Caco-2 (cell line): ENCODE measurements around the gene NOM1. TPM values are rescaled to one million over a fixed set of nuclear protein-coding genes. Genes with fewer than 3 reads are reported as not detected.
A peak's percentile ranks its signal among the peaks of the same experiment; 100 is the strongest.

Experiments used
- BruUV-seq: library from RNA; stranded (reverse); fragments of 400-500 nt; replicated peaks from 2 replicates; lab custom pipeline; 2021; lab: Mats Ljungman, UMichigan
- CTCF ChIA-PET: fragments of 300-600 bp; sonication (Branson Sonifier 250); formaldehyde crosslinking; loops from one replicate; lab custom pipeline; 2022; ENCODE audit warnings: antibody characterized with exemption; lab: Charles Lee
- POLR2A ChIA-PET: fragments of 300-600 bp; sonication (Branson Sonifier 250); formaldehyde crosslinking; loops from one replicate; lab custom pipeline; 2022; ENCODE audit warnings: antibody characterized with exemption; lab: Charles Lee
- DNase-seq, 2 experiments: peaks; one replicate each; pipeline versions ENCODE4 v3.0.0 to v3.0.0-alpha.2; 2020 to 2022
- H3K27me3 ChIP-seq: replicated peaks from 2 replicates; pipeline ENCODE4 v1.6.0; 2011; ENCODE audit warnings: low read length; ENCODE audit not compliant: control insufficient read depth, insufficient read depth
- H3K36me3 ChIP-seq: 2 replicates; pipeline ENCODE4 v1.5.1; 2011; ENCODE audit warnings: low read length; ENCODE audit not compliant: control insufficient read depth, insufficient read depth
- H3K4me1 ChIP-seq: fragments of 250-450 bp; sonication (Bioruptor Pico); 2 replicates; pipeline ENCODE4 v1.5.1; 2020; ENCODE audit warnings: mild to moderate bottlenecking
- H3K4me3 ChIP-seq: 2 replicates; pipeline ENCODE4 v1.5.1; 2011; ENCODE audit warnings: low read depth, mild to moderate bottlenecking, control low read depth, low read length
- H3K9me3 ChIP-seq: fragments of 250-450 bp; sonication (Bioruptor Pico); 2 replicates; pipeline ENCODE4 v1.5.1; 2020; ENCODE audit warnings: mild to moderate bottlenecking, moderate library complexity
- H3K27ac Mint-ChIP-seq: one replicate; pipeline ENCODE4 v1.8.0; 2022; ENCODE audit warnings: mixed read lengths; ENCODE audit not compliant: unreplicated experiment
- H3K27me3 Mint-ChIP-seq: one replicate; pipeline ENCODE4 v1.8.0; 2022; ENCODE audit warnings: mixed read lengths; ENCODE audit not compliant: insufficient read depth, unreplicated experiment
- H3K36me3 Mint-ChIP-seq: one replicate; pipeline ENCODE4 v1.8.0; 2022; ENCODE audit warnings: mild to moderate bottlenecking, mixed read lengths; ENCODE audit not compliant: insufficient read depth, unreplicated experiment
- H3K4me1 Mint-ChIP-seq: one replicate; pipeline ENCODE4 v1.8.0; 2022; ENCODE audit warnings: low read depth, mixed read lengths; ENCODE audit not compliant: unreplicated experiment
- H3K4me3 Mint-ChIP-seq: one replicate; pipeline ENCODE4 v1.8.0; 2022; ENCODE audit warnings: mild to moderate bottlenecking, moderate library complexity, mixed read lengths; ENCODE audit not compliant: unreplicated experiment
- H3K9me3 Mint-ChIP-seq: one replicate; pipeline ENCODE4 v1.8.0; 2022; ENCODE audit warnings: mixed read lengths; ENCODE audit not compliant: unreplicated experiment
- intact Hi-C: fragments of 100-400 bp; cut with micrococcal nuclease; formaldehyde crosslinking; loops from one replicate; pipeline ENCODE4 v1.10.0; 2022; ENCODE audit not compliant: unreplicated experiment
- total RNA-seq: library from RNA; stranded (reverse); gene quantifications from 2 replicates; pipeline ENCODE4 v1.2.3, GENCODE V29; 2022
- TF ChIP-seq, protein P1 (sequence below), 2 experiments: fragments of 200-600 bp in 1 of 2; IDR thresholded peaks; 1 replicate in 1 of 2; 2 replicates in 1 of 2; pipeline versions ENCODE4 v1.5.1 to v1.8.0; 2011 to 2022; ENCODE audit warnings: antibody characterized with exemption in 1 of 2, control low read depth in 1 of 2, inconsistent platforms in 1 of 2, low read depth in 1 of 2, low read length in 1 of 2, mild to moderate bottlenecking in 1 of 2, moderate library complexity in 1 of 2; ENCODE audit not compliant: insufficient read depth in 1 of 2, severe bottlenecking in 1 of 2, unreplicated experiment in 1 of 2

NOM1 gene
- total RNA-seq, 1 experiment from 2014 or later: 37.7 TPM

DNA sequence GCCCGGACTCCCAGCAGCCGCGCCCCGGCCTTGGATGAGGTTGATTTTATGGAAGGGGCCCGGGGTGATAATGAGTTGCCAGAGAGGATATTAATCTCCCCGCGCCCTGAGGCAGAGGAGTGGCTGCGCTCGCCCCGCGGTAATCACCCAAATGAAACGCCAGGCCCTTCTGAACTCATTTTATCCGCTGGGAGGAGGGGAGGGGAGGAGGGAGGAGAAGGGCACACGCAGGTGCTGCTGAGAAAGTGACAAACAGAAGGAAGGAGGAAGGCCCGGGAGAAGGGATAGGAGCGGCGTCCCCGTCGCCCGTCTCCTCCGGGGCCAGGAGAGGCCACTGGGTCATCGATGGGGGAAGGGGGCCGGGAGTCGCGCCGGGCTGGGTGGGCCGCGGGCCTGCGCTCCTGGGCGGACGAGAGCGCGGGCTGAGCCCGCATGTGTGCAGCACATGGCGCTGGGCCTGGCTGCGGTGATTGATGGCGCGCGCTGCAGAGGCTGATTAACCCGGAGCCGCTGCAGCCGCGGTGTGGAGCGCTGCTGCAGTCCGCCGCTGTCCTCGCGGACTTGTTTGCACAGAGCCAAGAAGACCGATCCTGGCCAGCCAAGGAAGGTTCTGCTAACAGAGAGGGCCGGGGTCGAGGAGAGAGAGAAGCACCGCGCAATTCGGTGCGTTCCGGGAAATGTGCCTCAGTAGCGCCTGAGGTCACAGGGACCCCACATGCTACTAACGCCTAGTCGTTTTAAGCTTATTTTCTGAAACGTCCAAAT, 54.4 kb downstream of the NOM1 start:
- TF ChIP-seq, protein P1, sequence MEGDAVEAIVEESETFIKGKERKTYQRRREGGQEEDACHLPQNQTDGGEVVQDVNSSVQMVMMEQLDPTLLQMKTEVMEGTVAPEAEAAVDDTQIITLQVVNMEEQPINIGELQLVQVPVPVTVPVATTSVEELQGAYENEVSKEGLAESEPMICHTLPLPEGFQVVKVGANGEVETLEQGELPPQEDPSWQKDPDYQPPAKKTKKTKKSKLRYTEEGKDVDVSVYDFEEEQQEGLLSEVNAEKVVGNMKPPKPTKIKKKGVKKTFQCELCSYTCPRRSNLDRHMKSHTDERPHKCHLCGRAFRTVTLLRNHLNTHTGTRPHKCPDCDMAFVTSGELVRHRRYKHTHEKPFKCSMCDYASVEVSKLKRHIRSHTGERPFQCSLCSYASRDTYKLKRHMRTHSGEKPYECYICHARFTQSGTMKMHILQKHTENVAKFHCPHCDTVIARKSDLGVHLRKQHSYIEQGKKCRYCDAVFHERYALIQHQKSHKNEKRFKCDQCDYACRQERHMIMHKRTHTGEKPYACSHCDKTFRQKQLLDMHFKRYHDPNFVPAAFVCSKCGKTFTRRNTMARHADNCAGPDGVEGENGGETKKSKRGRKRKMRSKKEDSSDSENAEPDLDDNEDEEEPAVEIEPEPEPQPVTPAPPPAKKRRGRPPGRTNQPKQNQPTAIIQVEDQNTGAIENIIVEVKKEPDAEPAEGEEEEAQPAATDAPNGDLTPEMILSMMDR (IDR thresholded peaks at IDR 0.05; ENCODE audit: insufficient read depth in 1 of 2, low read depth in 1 of 2, low read length in 1 of 2, severe bottlenecking in 1 of 2, unreplicated experiment in 1 of 2): no peak
- DNase-seq: no peak
- Histone ChIP-seq H3K27me3 (no peaks in the 10 kb centered on the region), H3K36me3 (peaks cover 2% of the 10 kb centered on the region; the same call in 1 of the 2 replicates), H3K9me3 (no peaks in the 10 kb centered on the region), H3K4me1 (peaks cover 23% of the 10 kb centered on the region), H3K4me3 (no peak overlapping the region)
- Mint-ChIP-seq H3K36me3 (peaks cover 43% of the 10 kb centered on the region), H3K27me3 (no peaks in the 10 kb centered on the region), H3K4me1 (peaks cover 6% of the 10 kb centered on the region), H3K9me3 (no peaks in the 10 kb centered on the region), H3K4me3 (peak overlapping the region; percentile 21), H3K27ac (no peak overlapping the region)
- intact Hi-C loops: no loop called here
- ChIA-PET POLR2A (interaction anchor here (0.6 kb wide), 1 partner anchor 111 kb away, joined by 3 read pairs; no protein-coding TSS in a partner anchor), CTCF (no interaction called here)
- BruUV-seq: no TSS peak

DNA sequence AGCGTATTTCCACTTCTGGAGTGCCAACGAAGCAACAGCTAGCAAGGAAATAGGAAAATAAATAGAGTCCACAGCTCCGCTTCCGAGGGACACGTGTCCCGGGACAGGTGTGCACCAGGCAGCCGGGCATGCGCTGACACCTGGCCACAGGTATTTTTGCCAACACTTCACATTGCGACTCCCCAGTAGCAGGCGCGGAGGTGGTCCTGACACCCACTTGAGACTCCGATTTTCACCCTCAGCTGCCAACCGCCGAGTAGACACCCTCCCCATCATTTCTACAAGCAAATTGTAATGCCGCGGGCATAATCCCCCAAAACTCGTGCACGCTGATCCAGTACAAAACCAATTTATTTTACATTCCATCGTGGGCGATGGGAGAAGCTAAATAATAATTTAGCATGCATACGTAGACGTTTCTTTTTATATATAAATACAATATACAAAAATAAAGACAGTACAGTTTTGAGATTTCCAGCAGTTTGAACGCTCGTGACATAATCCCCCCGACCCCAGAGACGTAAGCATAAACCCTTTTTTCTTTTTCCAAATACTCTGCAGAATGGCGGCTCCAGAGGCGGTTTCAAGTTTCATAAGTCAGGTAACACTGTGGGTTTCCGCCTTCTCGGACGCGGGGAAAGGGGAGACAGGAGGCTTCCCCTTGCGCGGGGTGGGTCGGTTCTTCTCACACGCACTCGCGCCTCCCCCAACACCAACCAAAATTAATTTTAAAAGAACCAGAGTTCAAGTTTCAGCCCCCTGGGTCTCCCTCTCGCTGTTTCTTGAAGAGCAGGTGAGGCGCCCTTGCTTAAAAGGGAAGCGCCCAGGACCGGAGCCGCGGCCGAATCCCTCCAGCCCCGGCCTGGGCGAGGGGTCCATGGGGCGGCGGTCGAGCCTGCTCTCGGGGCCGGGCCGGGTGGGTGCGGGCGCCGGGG, 55.3 kb downstream of the NOM1 start:
- Mint-ChIP-seq H3K36me3 (peaks cover 49% of the 10 kb centered on the region), H3K27ac (no peak overlapping the region), H3K9me3 (no peaks in the 10 kb centered on the region), H3K4me3 (no peak overlapping the region), H3K4me1 (peaks cover 6% of the 10 kb centered on the region), H3K27me3 (no peaks in the 10 kb centered on the region)
- Histone ChIP-seq H3K4me3 (no peak overlapping the region), H3K27me3 (no peaks in the 10 kb centered on the region), H3K4me1 (peaks cover 19% of the 10 kb centered on the region), H3K36me3 (peaks cover 2% of the 10 kb centered on the region; the same call in 1 of the 2 replicates), H3K9me3 (no peaks in the 10 kb centered on the region)
- no peak for DNase-seq
- intact Hi-C loops: no loop called here
- POLR2A ChIA-PET: interaction anchor here (0.6 kb wide), 1 partner anchor 111 kb away, joined by 3 read pairs; no protein-coding TSS in a partner anchor
- TF ChIP-seq, protein P1 (IDR thresholded peaks at IDR 0.05; ENCODE audit: insufficient read depth in 1 of 2, low read depth in 1 of 2, low read length in 1 of 2, severe bottlenecking in 1 of 2, unreplicated experiment in 1 of 2): no peak
- no TSS peak for BruUV-seq
- CTCF ChIA-PET: no interaction called here
